ENCODE data around the gene TOP3B.

The TOP3B gene

DNA sequence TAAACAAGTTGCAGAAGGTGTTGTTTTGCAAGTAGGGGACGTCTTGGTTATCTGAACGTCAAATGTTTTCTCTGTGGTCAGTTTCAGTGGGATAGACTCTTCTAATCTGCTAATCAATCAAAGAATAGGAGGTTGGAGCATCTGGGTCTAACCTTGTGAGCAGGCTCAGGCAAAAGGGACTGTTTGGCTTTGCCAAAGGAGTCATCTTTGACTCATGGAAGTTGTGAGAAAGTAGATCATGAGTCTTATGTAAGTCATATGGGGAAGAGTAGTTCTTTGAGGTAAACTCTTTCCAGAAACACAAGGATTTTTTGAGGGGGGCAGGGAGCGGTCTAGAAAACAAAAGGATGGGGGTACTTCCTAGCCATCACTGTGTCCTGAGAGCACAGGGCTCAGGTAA lies 27.1 kb upstream of the TOP3B start:
- no peak for DNase-seq

- no peak for DNase-seq
Observed at GRCh38 chr22:22006596-22006990, 24.0 kb upstream of the TOP3B start.

DNA sequence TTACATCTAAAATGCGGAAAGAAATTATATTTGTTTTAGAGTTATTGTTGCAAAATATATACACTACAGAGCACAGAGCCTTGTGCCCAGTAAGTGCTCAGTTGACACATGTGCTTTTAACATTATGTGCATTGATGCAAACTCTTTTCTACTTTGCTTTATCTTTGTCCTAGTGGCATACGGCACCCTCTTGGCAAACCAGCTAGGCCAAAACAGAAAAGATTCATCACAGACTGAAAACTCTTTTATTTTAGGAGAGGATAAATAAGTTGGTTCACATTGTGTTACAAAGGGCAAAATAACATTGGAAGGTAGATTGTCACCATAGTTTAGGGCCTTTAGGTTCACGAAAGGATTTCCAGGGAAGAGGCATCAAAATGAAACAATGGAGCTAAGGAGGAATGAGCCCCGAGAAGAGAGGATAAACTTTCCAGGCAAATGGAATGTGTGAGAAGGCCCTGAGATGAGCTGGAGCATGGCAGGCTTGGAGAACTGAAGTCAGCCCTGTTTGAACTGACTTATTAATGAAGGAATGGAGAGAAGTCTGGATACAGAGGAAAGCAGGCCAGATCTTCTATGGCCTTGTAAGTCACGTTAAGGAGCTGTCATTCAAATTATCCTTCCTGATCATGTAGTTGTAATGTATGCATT lies 23.5 kb upstream of the TOP3B start:
- no peak for DNase-seq

- DNase-seq: no peak
Observed at GRCh38 chr22:22003233-22003632, 20.6 kb upstream of the TOP3B start.

GRCh38 chr22:22002526-22003055 lies 20.0 kb upstream of the TOP3B start:
- DNase-seq: no peak

DNA sequence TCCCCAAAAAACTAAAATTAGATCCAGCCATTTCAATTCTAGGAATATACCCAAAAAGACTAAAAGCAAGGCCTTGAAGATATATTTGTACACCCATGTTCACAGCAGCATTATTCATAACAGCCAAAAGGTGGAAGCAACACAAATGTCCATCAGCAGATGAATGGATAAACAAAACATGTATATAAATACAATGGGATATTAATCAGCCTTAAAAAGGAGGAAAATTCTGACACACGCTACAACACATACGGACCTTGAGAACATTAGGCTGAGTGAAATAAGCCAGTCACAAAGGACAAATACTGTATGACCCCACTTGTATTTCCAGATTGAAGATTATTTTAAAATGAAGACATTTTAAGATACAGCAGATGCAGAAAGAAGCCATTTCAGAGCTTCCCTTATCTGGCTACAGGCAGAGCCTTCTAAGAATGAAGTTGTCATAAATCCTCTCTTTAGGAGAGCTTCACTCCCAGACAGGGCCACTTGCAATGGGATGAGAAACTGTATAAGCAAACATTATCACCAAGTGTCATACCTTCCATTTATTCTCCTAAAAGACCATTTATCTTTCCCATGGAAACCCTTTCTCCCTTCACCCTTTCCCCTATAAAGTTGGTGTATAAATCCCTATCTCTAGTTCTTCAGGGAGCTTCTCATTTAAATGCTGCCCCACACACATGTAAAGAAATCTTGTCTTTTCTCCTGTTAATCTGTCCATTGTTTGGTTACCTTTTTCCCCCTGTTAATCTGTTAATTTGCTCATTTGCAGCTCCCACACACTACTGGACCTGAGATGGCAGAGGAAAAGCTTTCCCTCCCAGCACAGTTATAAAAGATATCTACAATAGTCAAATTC lies 19.3 kb upstream of the TOP3B start:
- DNase-seq: no peak

DNA sequence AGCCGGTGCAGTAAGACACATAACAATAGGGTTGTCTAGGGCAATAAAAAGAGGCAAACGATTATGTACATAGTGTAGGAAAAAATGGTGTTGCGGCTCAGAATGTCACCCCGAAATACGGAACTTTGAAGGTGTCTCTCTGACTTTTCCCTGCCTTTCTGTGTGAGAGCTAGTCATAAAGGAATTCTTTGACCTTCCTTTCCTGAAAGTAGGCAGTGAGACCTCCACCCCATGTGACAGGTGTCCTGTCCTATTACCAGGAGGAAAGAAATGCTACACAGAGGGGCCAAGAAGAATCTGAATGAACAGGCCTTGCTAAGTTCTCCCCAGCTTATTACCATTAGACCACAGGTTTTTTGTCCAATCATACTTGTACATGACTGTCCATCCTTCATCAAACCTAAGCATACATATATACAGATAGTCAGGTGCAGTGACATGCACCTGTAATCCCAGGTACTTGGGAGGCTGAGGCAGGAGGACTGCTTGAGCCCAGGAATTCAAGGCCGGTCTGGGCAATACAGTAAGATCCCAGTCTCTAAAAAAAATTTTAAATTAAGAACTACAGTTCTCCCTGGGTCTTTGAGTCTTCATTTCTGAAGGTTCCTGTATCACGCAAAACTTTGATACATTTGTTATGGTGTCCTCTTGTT lies 16.1 kb upstream of the TOP3B start:
- DNase-seq: no peak

DNA sequence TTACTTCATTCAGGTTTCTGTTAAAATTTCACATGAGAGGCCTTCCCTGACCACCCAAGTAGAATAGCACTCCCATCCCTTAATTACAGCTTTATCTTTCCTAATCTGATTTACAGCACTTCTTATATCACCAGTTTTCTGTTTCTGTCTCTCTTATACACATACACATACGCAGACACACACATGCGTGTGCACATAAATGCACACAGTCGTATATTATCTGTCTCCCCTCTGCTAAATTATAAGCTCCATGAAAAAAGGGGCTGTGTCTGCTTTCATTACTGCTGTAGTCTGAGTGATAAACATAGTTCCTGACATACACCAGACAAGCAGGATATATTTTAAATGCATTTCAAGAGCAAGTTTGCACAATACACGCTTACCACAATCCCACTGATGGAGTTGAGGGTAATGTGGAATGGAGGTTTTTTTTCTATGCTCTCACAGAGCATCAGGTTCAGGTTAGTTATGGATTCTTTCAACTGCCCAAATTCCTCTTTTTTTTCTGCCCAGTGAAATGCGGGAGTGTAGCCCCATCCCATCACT lies 13.7 kb upstream of the TOP3B start:
- no peak for DNase-seq

GRCh38 chr22:21995660-21996059 lies 13.1 kb upstream of the TOP3B start:
- DNase-seq: no peak

DNA sequence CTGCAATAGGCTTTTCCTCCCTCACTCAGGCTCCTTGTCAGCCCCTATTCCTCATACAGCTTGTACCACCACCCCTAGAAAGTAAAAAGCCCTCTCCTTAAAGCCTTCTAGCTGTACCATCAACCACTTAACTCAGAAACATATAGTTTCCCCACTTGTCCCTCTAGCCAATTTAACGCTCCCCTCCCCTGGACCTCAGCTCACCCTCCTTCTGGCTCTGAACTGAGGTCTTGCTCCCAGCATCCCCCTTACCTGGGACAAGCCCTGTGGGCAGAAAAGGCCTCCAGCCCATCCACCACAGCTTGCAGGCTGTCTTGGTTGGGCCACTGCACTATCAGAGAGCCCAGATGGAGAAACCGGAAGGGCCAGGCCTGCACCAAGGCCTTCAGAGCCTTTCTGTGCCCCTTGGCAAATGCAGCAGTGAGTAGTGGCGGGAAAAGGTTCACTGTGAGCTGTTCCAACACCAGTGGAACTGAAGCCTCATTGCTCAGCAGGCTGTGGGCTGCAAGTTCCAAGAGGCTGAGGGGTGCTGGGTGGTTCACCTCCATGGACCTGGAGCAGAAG lies 12.4 kb upstream of the TOP3B start:
- no peak for DNase-seq

GRCh38 chr22:21992593-21993237 lies 10.1 kb upstream of the TOP3B start:
- DNase-seq: no peak

GRCh38 chr22:21991774-21992173 lies 9.2 kb upstream of the TOP3B start:
- no peak for DNase-seq

DNA sequence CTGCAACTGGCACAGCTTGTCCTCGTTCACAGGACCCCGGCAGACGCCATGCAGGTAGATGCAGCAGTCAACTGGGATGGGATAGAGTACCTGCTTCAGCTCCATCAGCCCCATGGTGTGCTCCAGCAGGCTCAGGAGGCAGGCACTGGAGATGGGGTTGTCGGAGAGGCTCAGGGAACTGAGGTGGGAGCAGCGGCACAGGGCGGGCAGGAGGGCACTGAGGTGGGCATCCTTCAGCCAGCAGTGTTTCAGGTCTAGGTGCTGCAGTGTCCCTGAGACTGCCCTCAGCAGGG lies 8.7 kb upstream of the TOP3B start:
- no peak for DNase-seq

DNA sequence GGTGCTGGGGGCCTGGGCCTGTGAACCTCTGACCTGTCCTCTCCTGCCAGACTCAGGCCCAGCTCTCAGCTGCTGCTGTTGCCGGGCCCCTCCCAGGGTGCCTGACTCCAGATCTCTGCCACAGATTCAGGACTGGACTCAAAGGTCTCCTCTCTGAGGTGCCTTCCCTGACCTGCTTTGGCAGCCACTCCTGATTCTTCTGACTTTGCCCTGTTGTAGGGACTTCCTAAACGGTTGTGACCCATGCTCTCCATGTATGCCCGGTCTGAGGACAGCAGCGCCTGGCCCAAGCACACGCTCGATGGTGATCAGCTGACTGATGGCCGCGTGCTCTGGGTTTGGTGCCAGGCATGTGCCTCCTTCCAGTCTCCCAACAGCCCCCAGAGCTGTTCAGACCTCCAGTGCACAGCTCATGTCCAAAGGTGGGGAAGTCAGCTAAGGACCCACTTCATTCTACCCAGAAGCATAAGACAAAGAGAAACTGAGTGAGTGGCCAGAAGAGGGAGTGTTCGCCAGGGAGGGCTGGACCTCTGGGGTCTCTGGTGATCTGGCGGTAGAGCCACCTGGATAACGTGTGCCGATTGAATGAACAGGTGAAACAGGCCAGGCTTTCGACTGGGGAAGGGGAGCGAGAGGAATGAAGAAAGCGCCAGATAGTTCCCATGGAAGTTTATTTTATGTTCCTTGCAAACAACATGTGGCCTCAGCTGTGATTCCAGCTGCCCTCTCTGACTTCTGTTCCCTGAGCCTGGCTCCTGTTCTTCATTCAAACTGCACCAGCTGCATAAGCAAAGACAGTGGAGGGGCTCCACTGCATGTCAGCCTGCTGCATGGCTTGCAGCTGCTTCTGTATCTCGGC lies 8.1 kb upstream of the TOP3B start:
- DNase-seq: no peak

- no peak for DNase-seq
Observed at GRCh38 chr22:21989049-21989448, 6.5 kb upstream of the TOP3B start.

DNA sequence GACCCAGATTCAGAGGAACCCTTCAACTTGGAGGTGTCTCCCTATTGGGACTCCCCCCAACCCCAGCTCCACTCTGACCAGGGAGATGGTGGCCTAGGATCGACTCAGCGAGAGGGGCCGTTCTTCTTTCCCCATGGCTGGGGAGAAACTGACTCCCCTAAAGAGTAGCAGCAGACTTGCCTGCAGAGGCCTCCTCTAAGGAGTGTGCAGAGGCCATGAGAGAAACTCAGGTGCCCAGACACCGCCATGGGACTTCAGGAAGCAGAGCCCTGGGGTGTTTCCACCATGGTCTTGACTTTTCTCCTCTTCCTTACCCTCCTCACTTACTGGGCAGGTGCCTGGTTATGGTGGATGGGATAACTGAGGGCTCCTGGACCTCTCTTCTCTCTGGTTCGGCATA lies 2.6 kb upstream of the TOP3B start:
- DNase-seq: no peak

- no peak for DNase-seq
Observed at GRCh38 chr22:21984793-21985192, 2.2 kb upstream of the TOP3B start.

DNA sequence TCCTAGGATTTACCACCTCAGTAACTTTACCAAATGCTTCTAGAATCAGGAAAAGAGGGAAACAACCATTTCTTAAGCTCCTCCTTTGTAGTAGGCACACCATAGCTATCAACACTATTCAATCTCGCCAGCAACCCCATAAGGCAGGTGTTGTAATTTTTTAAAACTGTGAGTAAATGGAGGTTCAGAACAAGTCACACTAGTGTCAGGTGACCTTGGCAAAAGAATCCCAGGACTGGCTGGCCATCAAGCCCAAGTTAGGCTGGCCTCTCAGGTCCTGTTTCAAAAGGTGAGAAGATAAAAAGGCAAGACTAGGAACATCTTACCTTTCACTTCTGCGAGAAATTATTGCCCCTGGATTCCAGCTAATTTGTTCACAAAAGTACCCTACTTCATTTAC lies 713 bp downstream of the TOP3B start:
- no peak for DNase-seq

- no peak for DNase-seq
Observed at GRCh38 chr22:21980547-21980946, 2.0 kb downstream of the TOP3B start.

DNA sequence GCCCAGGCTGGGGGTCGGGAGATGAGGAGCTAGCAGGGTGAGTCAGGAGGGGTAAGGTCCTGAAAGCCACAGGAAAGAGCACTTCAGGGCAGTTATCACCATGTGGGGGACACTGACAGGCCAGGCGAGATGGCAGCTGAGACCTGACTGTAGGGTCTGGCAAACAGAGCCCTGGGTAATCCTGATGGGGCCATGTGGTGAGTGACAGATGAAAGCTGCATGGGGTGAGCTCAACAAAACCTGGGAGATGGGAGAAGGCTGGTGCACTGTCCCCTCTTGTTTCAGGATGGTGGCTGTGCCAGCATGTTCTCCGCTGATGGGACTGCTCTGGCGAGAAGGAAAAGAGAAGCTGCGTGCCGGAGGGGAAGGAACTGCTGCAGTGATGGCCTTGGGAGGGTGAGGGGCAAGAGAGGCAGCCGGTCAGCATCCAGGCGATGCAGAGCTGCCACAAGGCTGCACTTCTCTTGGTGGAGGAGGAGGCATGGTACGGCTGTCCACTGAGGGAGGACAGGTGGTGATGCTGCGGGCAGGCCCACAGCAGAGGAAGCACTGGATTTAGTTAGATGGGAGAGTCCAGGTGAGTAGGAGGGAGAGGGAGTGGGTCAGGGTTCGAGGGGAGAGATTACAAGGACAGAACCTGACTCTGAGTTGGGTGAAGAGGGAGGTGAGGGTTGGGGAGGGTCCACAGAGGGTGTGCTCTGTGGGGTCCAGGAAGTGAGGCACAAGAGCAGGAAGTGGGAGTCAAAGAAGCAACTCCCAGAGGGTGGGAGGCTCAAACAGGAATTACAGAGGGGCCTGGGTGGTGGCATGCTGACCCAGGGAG lies 3.8 kb downstream of the TOP3B start:
- DNase-seq: no peak

DNA sequence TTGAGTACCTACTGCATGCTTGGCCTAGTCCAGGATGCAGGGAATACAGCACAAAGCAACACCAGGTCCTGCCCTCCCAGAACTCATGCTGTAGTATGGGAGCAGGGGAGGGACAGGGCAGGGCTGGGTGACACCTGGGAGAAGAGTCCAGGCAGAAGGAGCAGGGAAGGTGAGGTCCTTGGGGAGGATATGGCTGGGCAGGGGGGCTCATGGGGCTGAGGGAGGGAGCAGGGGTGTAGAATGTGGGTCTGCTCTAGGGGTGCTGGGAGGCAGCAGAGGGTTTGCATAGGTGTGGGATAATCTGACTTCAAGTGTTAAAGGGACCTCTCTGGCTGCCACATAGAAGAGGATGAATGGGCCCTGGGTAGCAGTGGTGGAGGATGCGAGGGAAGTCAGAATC lies 4.8 kb downstream of the TOP3B start:
- no peak for DNase-seq
